A673 (cell line): Measurements from ENCODE around the gene ENSA. TPM values are rescaled to one million over a fixed set of nuclear protein-coding genes. Genes with fewer than 3 reads are reported as not detected.
"Not testable (repeated sequence)": the region's sequence is repeated elsewhere in the genome, so short reads cannot be mapped to it uniquely, and the experiment has no call there.

Source experiments
- BruUV-seq: library from RNA; stranded (reverse); fragments of 400-500 nt; replicated peaks from 2 replicates; lab custom pipeline; 2021; lab: Mats Ljungman, UMichigan
- CTCF ChIA-PET: fragments of 300-600 bp; sonication (Branson Sonifier 250); formaldehyde crosslinking; loops from one replicate; lab custom pipeline; 2022; ENCODE audit warnings: antibody characterized with exemption; lab: Charles Lee
- POLR2A ChIA-PET: fragments of 300-600 bp; sonication (Branson Sonifier 250); formaldehyde crosslinking; loops from one replicate; lab custom pipeline; 2022; ENCODE audit warnings: antibody characterized with exemption; ENCODE audit not compliant: low non-redundant PET; lab: Charles Lee
- DNase-seq: peaks from one replicate; pipeline ENCODE4 v3.0.0-alpha.2; 2015; ENCODE audit warnings: low spot score
- H3K27ac ChIP-seq: fragments of 200-600 bp; sonication (generic); 2 replicates; pipeline ENCODE4 v1.5.1; 2016; ENCODE audit warnings: mixed run types, low read depth, mild to moderate bottlenecking, mixed read lengths, antibody characterized with exemption, low read length; ENCODE audit not compliant: poor library complexity, severe bottlenecking
- H3K27me3 ChIP-seq: fragments of 200-600 bp; sonication (generic); replicated peaks from 2 replicates; pipeline ENCODE4 v1.6.1; 2017; ENCODE audit warnings: mixed run types, low read depth, mild to moderate bottlenecking, mixed read lengths, antibody characterized with exemption, low read length; ENCODE audit not compliant: insufficient read depth, poor library complexity
- H3K36me3 ChIP-seq: fragments of 200-600 bp; sonication (generic); 2 replicates; pipeline ENCODE4 v1.6.1; 2016; ENCODE audit warnings: mixed run types, mild to moderate bottlenecking, mixed read lengths, antibody characterized with exemption, low read length; ENCODE audit not compliant: insufficient read depth, poor library complexity, severe bottlenecking
- H3K4me1 ChIP-seq: fragments of 200-600 bp; sonication (generic); 2 replicates; pipeline ENCODE4 v1.6.1; 2017; ENCODE audit warnings: mixed run types, mild to moderate bottlenecking, mixed read lengths, antibody characterized with exemption, low read length; ENCODE audit not compliant: insufficient read depth, poor library complexity, severe bottlenecking
- H3K4me3 ChIP-seq: fragments of 200-600 bp; sonication (generic); 2 replicates; pipeline ENCODE4 v1.5.1; 2016; ENCODE audit warnings: low read depth, mixed run types, mild to moderate bottlenecking, mixed read lengths, low read length; ENCODE audit not compliant: poor library complexity, severe bottlenecking
- H3K9me3 ChIP-seq: fragments of 200-600 bp; sonication (generic); 2 replicates; pipeline ENCODE4 v1.6.1; 2016; ENCODE audit warnings: mixed run types, low read depth, mild to moderate bottlenecking, mixed read lengths, antibody characterized with exemption, low read length; ENCODE audit not compliant: poor library complexity, severe bottlenecking
- CTCF ChIP-seq: fragments of 300-800, 200-600 bp; sonication (generic); conservative IDR thresholded peaks from 2 replicates; pipeline ENCODE4 v1.5.1; 2017; ENCODE audit warnings: low read depth, mild to moderate bottlenecking, antibody characterized with exemption, low read length, moderate library complexity, mixed read lengths
- EZH2 ChIP-seq: fragments of 200-600 bp; sonication (generic); IDR thresholded peaks from 2 replicates; pipeline ENCODE4 v1.6.1; 2017; ENCODE audit warnings: borderline replicate concordance, low read depth, mild to moderate bottlenecking, mixed read lengths, antibody characterized with exemption, low read length; ENCODE audit not compliant: poor library complexity, severe bottlenecking
- intact Hi-C: fragments of 100-400 bp; cut with micrococcal nuclease; formaldehyde crosslinking; loops from one replicate; pipeline ENCODE4 v1.10.0; 2022; ENCODE audit not compliant: unreplicated experiment
- total RNA-seq: library from RNA; stranded (reverse); gene quantifications from 2 replicates; pipeline ENCODE4 v1.2.3, GENCODE V29; 2021

Gene ENSA
- total RNA-seq, 1 experiment from 2014 or later: 237 TPM

GRCh38 chr1:150649441-150650075, 20.1 kb upstream of the ENSA start:
- BruUV-seq: no TSS peak
- Histone ChIP-seq H3K4me3 (no peak overlapping the region), H3K36me3 (peaks cover 21% of the 10 kb centered on the region), H3K27ac (no peak overlapping the region), H3K9me3 (no peaks in the 10 kb centered on the region), H3K27me3 (no peaks in the 10 kb centered on the region), H3K4me1 (no peaks in the 10 kb centered on the region)
- TF ChIP-seq CTCF (no peak), EZH2 (no peak)
- intact Hi-C loops: no loop called here
- CTCF ChIA-PET: no interaction called here
- POLR2A ChIA-PET: interaction anchor here (0.6 kb wide), 1 partner anchor 421 kb away, joined by 3 read pairs; the partner anchor contains the start of gene GABPB2
- DNase-seq: no peak

- no peaks in the 10 kb centered on the region for H3K4me1 ChIP-seq
- intact Hi-C loops: no loop called here
- no peak overlapping the region for H3K27ac ChIP-seq
- no peaks in the 10 kb centered on the region for H3K27me3 ChIP-seq
- POLR2A ChIA-PET: no interaction called here
- H3K36me3 ChIP-seq: peaks cover 12% of the 10 kb centered on the region
- no peaks in the 10 kb centered on the region for H3K9me3 ChIP-seq
- H3K4me3 ChIP-seq: no peak overlapping the region
- no TSS peak for BruUV-seq
- TF ChIP-seq CTCF: no peak
- TF ChIP-seq EZH2: no peak
- CTCF ChIA-PET: no interaction called here
- no peak for DNase-seq
These were observed 12.9 kb upstream of the ENSA start for GRCh38 chr1:150642296-150642695.

- intact Hi-C loops, DNase-seq, H3K27ac ChIP-seq, H3K9me3 ChIP-seq, CTCF ChIA-PET, H3K4me3 ChIP-seq, H3K4me1 ChIP-seq, POLR2A ChIA-PET, H3K27me3 ChIP-seq, H3K36me3 ChIP-seq, BruUV-seq: not testable (repeated sequence)
These were observed 11.9 kb upstream of the ENSA start for GRCh38 chr1:150641126-150641815.

GRCh38 chr1:150638430-150638829, 9.0 kb upstream of the ENSA start:
- POLR2A ChIA-PET, intact Hi-C loops, H3K36me3 ChIP-seq, H3K4me3 ChIP-seq, H3K27me3 ChIP-seq, CTCF ChIA-PET, H3K9me3 ChIP-seq, DNase-seq, H3K27ac ChIP-seq, H3K4me1 ChIP-seq, BruUV-seq: not testable (repeated sequence)

- H3K4me3 ChIP-seq, CTCF ChIA-PET, BruUV-seq, DNase-seq, H3K27ac ChIP-seq, H3K9me3 ChIP-seq, H3K27me3 ChIP-seq, POLR2A ChIA-PET, H3K36me3 ChIP-seq, H3K4me1 ChIP-seq, intact Hi-C loops: not testable (repeated sequence)
These were observed 5.6 kb upstream of the ENSA start for GRCh38 chr1:150634839-150635622.
